Measurements from ENCODE around the gene TMEM185B. TPM values are rescaled to one million over a fixed set of nuclear protein-coding genes. Genes with fewer than 3 reads are reported as not detected.

Gene TMEM185B
- polyA plus RNA-seq, 1 of the 3 experiments (the other 2 are of a cell fraction), result 36.0 TPM

GRCh38 chr2:120174963-120175581 is 48.1 kb downstream of the TMEM185B start:
- POLR2A ChIA-PET, result interaction anchor here (0.7 kb wide), 1 partner anchor 28 kb away, joined by 3 read pairs; no protein-coding TSS in a partner anchor
- 26% methylated on average over 6 of the region's 6 CpGs for WGBS (ENCODE audit: low lambda C conversion rate)
- Histone ChIP-seq H3K9ac (no peak overlapping the region), H3K4me3 (ENCODE audit: low read depth in 2 of 2, low read length in 1 of 2) (no peak overlapping the region), H2AFZ (ENCODE audit: low read depth) (peak overlapping the region; percentile 58; the same call in 1 of the 2 replicates), H3K9me2 (no peaks in the 10 kb centered on the region), H3K27ac (ENCODE audit: low read depth in 2 of 2, low read length in 1 of 2) (peak overlapping the region in 1 of 2 experiments; percentile 28; a peak in 1 of 4 replicates), H3K79me2 (ENCODE audit: insufficient read depth) (no peaks in the 10 kb centered on the region), H3K4me1 (ENCODE audit: control insufficient read depth in 1 of 2, insufficient read depth in 2 of 2, low read depth in 1 of 2, low read length in 1 of 2) (no peaks in the 10 kb centered on the region; a peak in 1 of 4 replicates), H3K36me3 (replicated peaks in 1 of 2; ENCODE audit: control insufficient read depth in 1 of 2, insufficient read depth in 2 of 2, low read length in 1 of 2) (peaks cover 11 to 20% of the 10 kb centered on the region in 2 experiments), H3K27me3 (ENCODE audit: insufficient read depth) (no peaks in the 10 kb centered on the region), H4K20me1 (ENCODE audit: insufficient read depth) (no peaks in the 10 kb centered on the region), H3K4me2 (no peak overlapping the region), H3F3A (replicated peaks; ENCODE audit: insufficient read depth) (no peaks in the 10 kb centered on the region), H3K9me3 (no peaks in the 10 kb centered on the region)
- TF ChIP-seq CTCF (IDR thresholded peaks at IDR 0.05) (peak; percentile 81), GABPA (IDR thresholded peaks at IDR 0.05; ENCODE audit: low read depth) (no peak), ZBTB33 (IDR thresholded peaks at IDR 0.05; ENCODE audit: borderline replicate concordance, low read depth) (no peak), NRF1 (IDR thresholded peaks at IDR 0.05; ENCODE audit: low read depth, low read length) (no peak), YY1 (IDR thresholded peaks at IDR 0.05; ENCODE audit: low read depth) (no peak), RXRA (IDR thresholded peaks at IDR 0.05; ENCODE audit: borderline replicate concordance, low read depth) (no peak), EP300 (IDR thresholded peaks at IDR 0.05; ENCODE audit: borderline replicate concordance in 1 of 2, low read depth in 1 of 2, low read length in 1 of 2) (no peak), FOSL2 (IDR thresholded peaks at IDR 0.05; ENCODE audit: borderline replicate concordance, low read depth) (no peak), TCF12 (IDR thresholded peaks at IDR 0.05) (no peak), USF1 (IDR thresholded peaks at IDR 0.05; ENCODE audit: borderline replicate concordance, low read depth) (no peak), MXI1 (IDR thresholded peaks at IDR 0.05; ENCODE audit: low read depth, low read length) (no peak), RAD21 (IDR thresholded peaks at IDR 0.05; ENCODE audit: low read length) (peak; percentile 88), POLR2AphosphoS5 (IDR thresholded peaks at IDR 0.05; ENCODE audit: low read depth, low read length) (no peak), NFIC (IDR thresholded peaks at IDR 0.05; ENCODE audit: borderline replicate concordance) (no peak), SIN3A (IDR thresholded peaks at IDR 0.05; ENCODE audit: borderline replicate concordance, low read depth, low read length) (no peak), RFX5 (IDR thresholded peaks at IDR 0.05; ENCODE audit: low read length) (no peak), USF2 (IDR thresholded peaks at IDR 0.05; ENCODE audit: borderline replicate concordance, low read depth, low read length) (no peak), ELF1 (IDR thresholded peaks at IDR 0.05) (no peak), SMC3 (IDR thresholded peaks at IDR 0.05; ENCODE audit: low read depth, low read length) (peak; percentile 75), EZH2phosphoT487 (IDR thresholded peaks at IDR 0.05; ENCODE audit: borderline replicate concordance, low read depth) (no peak), IRF3 (IDR thresholded peaks at IDR 0.05; ENCODE audit: low read depth, low read length) (no peak), REST (IDR thresholded peaks at IDR 0.05; ENCODE audit: low read depth, low read length) (no peak)
- CTCF ChIA-PET, result interaction anchor here (0.6 to 3.6 kb wide), 75 partner anchors 9 to 1136 kb away, joined by 3 to 129 read pairs (median 4); no protein-coding TSS in a partner anchor
- DNase-seq, result peak; percentile 74
